AG04449 (cell line): ENCODE data around the gene BCO2.
A peak's percentile ranks its signal among the peaks of the same experiment; 100 is the strongest.

Experiments
- CTCF ChIA-PET: fragments of 350-600 bp; formaldehyde crosslinking; extraction: SDS; loops from one replicate; lab custom pipeline; 2021; ENCODE audit warnings: antibody characterized with exemption; lab: Yijun Ruan, JAX
- POLR2A ChIA-PET: fragments of 400-600, 350-600 bp; formaldehyde crosslinking; extraction: SDS; loops from one replicate; lab custom pipeline; 2020; ENCODE audit warnings: antibody characterized with exemption, inconsistent platforms; lab: Yijun Ruan, JAX
- DNase-seq: peaks from one replicate; pipeline ENCODE4 v3.0.0-alpha.2; 2010; ENCODE audit warnings: low read depth, low spot score
- H3K4me3 ChIP-seq: 2 replicates; pipeline ENCODE4 v1.5.1; 2011; ENCODE audit warnings: low read depth, mild to moderate bottlenecking, control low read depth, low read length
- CTCF ChIP-seq: IDR thresholded peaks from one replicate; pipeline ENCODE4 v1.5.1; 2011; ENCODE audit warnings: mild to moderate bottlenecking, moderate library complexity, low read length, control low read depth, inconsistent platforms; ENCODE audit not compliant: insufficient read depth; ENCODE audit errors: missing control alignments

Gene BCO2

DNA sequence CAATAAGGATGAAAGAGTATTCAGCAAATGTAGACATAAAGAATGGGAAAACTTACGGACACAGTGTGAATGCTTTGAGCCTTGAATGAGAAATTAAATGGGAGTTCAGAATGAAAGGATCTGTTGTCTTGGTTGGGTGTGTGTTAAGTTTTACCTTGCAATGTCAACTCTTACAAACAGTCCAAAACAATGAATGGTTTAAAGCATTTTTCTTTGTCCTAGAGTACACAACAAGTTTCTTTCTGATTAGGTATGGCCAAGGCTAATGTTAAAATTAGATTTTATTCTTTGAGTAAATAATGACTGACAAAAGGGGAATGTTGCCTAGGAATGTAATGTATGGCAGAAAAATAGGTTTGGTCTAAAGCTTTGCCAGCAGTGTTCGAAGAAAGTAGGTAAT, 53.4 kb downstream of the BCO2 start:
- POLR2A ChIA-PET = no interaction called here
- no peak for TF ChIP-seq CTCF
- CTCF ChIA-PET = interaction anchor here (1.3 to 22.7 kb wide), 3 partner anchors 9 to 51 kb away, joined by 6 to 970 read pairs (median 10); no protein-coding TSS in a partner anchor
- H3K4me3 ChIP-seq = no peak overlapping the region
- DNase-seq = no peak

DNA sequence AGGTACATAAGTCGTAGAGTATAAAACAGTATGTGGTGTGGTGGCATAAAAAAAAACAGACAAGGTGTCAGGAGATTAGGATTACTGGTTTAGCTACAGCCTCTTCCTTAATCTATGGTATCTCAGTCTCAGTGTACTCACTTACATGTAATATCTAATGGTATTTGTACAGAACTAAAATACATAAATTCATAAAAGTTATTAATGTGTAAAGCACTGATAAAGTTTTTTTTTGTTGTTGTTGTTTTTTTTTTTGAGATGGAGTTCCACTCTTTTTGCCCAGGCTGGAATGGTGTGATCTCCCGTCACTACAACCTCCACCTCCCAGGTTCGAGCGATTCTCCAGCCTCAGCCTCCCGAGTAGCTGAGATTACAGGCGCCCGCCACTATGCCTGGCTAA, 53.8 kb downstream of the BCO2 start:
- CTCF ChIA-PET = interaction anchor here (2.5 to 22.7 kb wide), 2 partner anchors 9 to 51 kb away, joined by 10 to 970 read pairs; no protein-coding TSS in a partner anchor

DNA sequence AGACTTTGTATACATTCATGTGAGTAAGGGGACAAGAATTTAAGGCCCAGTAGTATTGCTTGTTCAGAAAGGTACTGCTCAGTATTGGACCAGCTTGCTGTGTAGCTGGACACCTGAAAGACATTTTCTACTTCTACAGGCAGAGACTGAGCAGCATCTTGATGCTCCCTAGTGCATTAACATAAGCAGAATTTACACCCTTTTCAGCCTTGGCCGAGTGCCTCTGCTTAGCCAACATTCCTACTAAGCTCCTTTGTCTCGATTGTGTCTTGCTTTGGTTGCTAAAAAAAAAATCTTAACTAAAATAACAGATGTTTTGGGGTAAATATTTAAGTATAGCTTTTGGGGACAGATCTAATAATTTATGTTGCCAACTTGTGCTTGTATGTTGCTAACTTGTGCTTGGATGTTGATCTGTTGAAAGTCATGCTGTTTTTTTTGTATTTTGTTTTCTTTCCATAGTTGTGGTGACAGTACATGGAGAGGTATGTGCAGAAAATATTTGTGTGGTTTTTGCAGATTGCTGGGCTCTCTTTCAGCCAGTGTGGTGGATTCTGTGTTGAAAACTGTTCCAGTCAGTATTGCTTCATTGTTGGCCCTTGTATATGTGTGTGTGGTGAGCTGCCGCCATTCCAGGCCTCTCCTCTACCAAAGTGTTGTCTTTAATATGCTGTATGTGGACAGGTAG, 54.6 kb downstream of the BCO2 start:
- ChIA-PET CTCF (interaction anchor here (2.5 to 22.7 kb wide), 2 partner anchors 10 to 50 kb away, joined by 10 to 970 read pairs; no protein-coding TSS in a partner anchor), POLR2A (interaction anchor here (2.0 kb wide), 1 partner anchor 11 kb away, joined by 9 read pairs; no protein-coding TSS in a partner anchor)
- peak; percentile 90 for DNase-seq
- H3K4me3 ChIP-seq = no peak overlapping the region
- no peak for TF ChIP-seq CTCF

More for the DNA sequence above, 53.8 kb downstream of the BCO2 start:
- POLR2A ChIA-PET = no interaction called here
- DNase-seq = no peak
- no peak for TF ChIP-seq CTCF
- H3K4me3 ChIP-seq = no peak overlapping the region

- no peak for TF ChIP-seq CTCF
- ChIA-PET POLR2A (no interaction called here), CTCF (interaction anchor here (1.0 to 22.7 kb wide), 3 partner anchors 11 to 48 kb away, joined by 3 to 970 read pairs (median 4); no protein-coding TSS in a partner anchor)
- DNase-seq = no peak
- no peak overlapping the region for H3K4me3 ChIP-seq
These were observed 56.6 kb downstream of the BCO2 start for GRCh38 chr11:112231952-112232351.

DNA sequence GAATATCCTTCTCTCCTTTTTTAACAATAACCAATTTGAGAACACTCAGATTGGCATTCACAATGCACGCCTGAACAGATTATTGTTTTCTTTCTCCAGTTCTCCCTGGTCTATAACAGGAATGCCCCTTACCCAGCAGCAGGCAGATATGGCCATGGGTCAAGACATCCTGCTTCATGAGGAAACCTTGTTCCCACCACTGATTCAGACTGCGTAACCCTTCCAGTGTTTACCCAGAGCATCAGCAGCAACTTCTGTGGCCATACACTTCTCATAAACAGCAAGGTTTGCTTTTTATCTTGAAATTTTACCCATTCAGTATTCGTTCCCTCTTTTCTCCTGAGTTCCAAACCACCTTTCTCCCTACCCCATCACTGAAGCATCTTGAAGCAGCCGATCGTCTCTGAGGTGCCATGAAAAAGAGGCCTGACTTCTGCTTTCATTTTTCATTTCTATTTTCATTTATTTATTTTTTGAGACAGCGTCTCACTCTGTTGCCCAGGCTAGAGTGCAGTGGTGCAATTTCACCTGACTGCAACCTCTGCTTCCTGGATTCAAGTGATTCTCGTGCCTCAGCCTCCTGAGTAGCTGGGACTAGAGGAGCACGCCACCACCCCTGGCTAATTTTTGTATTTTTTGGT, 60.6 kb downstream of the BCO2 start:
- POLR2A ChIA-PET = no interaction called here
- CTCF ChIA-PET = no interaction called here

More for the DNA sequence above, 60.6 kb downstream of the BCO2 start:
- no peak for TF ChIP-seq CTCF
- no peak for DNase-seq
- H3K4me3 ChIP-seq = no peak overlapping the region
